Adrenal gland (tissue), 12 donors: ENCODE data around the gene ASIC3. TPM values are rescaled to one million over a fixed set of nuclear protein-coding genes. Genes with fewer than 3 reads are reported as not detected.

ENCODE experiments used
- DNase-seq, 7 donors: peaks; one replicate each; pipeline ENCODE4 v3.0.0-alpha.2; 2019 to 2020
- H3K27ac ChIP-seq, 5 donors: fragments of 200-600 bp; sonication (generic) in 4 of 5; 1 replicate in 3 of 5; 2 replicates in 2 of 5; pipeline versions ENCODE4 v1.5.1 to v1.8.0; 2016 to 2020; ENCODE audit warnings: mild to moderate bottlenecking in 1 of 5
- H3K27me3 ChIP-seq: fragments of 200-600 bp; 2 replicates; pipeline ENCODE4 v1.8.0; 2021
- H3K36me3 ChIP-seq, 2 donors: fragments of 200-600 bp; replicated peaks in 1 of 2; 1 replicate in 1 of 2; 2 replicates in 1 of 2; pipeline versions ENCODE4 v1.5.1 to v1.8.0; 2018 to 2022
- H3K4me1 ChIP-seq, 2 donors: fragments of 200-600 bp; replicated peaks in 1 of 2; 1 replicate in 1 of 2; 2 replicates in 1 of 2; pipeline versions ENCODE4 v1.5.1 to v1.8.0; 2018 to 2021
- H3K4me3 ChIP-seq, 4 donors: fragments of 200-600 bp; sonication (generic) in 3 of 4; one replicate each; pipeline ENCODE4 v1.5.1; 2016 to 2018
- H3K9me3 ChIP-seq, 3 donors: fragments of 200-600 bp; sonication (generic) in 1 of 3; replicated peaks in 1 of 3; 1 replicate in 2 of 3; 2 replicates in 1 of 3; pipeline versions ENCODE4 v1.5.1 to v1.8.0; 2016 to 2021
- CTCF ChIP-seq, 6 experiments: fragments of 450-650 bp in 4 of 6; fragments of 200-600 bp in 2 of 6; sonication (generic) in 1 of 6; IDR thresholded peaks; 1 replicate in 5 of 6; 2 replicates in 1 of 6; pipeline versions ENCODE4 v1.5.1 to v1.8.0; 2016 to 2021; ENCODE audit warnings: antibody characterized with exemption in 6 of 6, mild to moderate bottlenecking in 2 of 6, moderate library complexity in 1 of 6
- POLR2A ChIP-seq, 2 donors: fragments of 450-650 bp; IDR thresholded peaks; one replicate each; pipeline ENCODE4 v1.6.1; 2017; ENCODE audit warnings: antibody characterized with exemption in 2 of 2, mild to moderate bottlenecking in 2 of 2, moderate library complexity in 1 of 2
- WGBS, 4 donors: extraction: QIAGEN DNeasy Blood & Tissue Kit in 2 of 4; methylation state at CpG; one replicate each; pipeline versions ENCODE4 v1.1.5 to v1.1.7; 2013 to 2017; 5-methylcytosine and 5-hydroxymethylcytosine counted together
- intact Hi-C, 2 donors: fragments of 100-400 bp; cut with DNase I; formaldehyde crosslinking; loops; one replicate each; pipeline versions ENCODE4 v1.14.1 to v1.15.0; 2022 to 2023
- polyA plus RNA-seq, 3 donors: library from polyadenylated mRNA; stranded (reverse); fragments of 200-250 nt in 2 of 3; fragments of 350-450 nt in 1 of 3; fragmentation: Illumina TruSeq in 1 of 3; extraction: RNeasy Lipid Tissue Mini Kit (QIAGEN cat#74804) in 1 of 3; gene quantifications; one replicate each; pipeline ENCODE4 v1.2.3, GENCODE V29; 2013 to 2014
- total RNA-seq, 9 donors: library from RNA; depleted of rRNA in 4 of 9; stranded (reverse); fragments of >200 nt in 4 of 9; fragments of 120-200 nt in 1 of 9; fragmentation: NEBNext Ultra II Directional in 1 of 9; extraction: Animal tissue kit (Norgen Biotek cat#: 25700) in 1 of 9; gene quantifications; one replicate each; pipeline versions ENCODE4 v1.1.0 to v1.2.4, GENCODE V29; 2013 to 2023
- donor health status: healthy with polysubstance abuse.
- donor health status: Bipolar disorder and iron deficiency.
- donor health status: DM: yes; HTN: yes; CAD: no.
- donor health status: DM: no; HTN: no; CAD: no.
- donor health status: DM: no; HTN: no; CAD: no.
- donor health status: DM: yes; HTN: yes; CAD: no.

Gene ASIC3
- total and polyA plus RNA-seq, 12 donors, result 0.24 to 32.7 (median 1.3) TPM; not detected in 1

GRCh38 chr7:151075662-151075971 lies 27.3 kb downstream of the ASIC3 start:
- Histone ChIP-seq H3K36me3 (peaks cover 0 to 50% of the 10 kb centered on the region in 2 donors), H3K4me3 (no peak overlapping the region), H3K9me3 (no peaks in the 10 kb centered on the region), H3K4me1 (peaks cover 10 to 26% of the 10 kb centered on the region in 2 donors), H3K27me3 (no peaks in the 10 kb centered on the region), H3K27ac (no peak overlapping the region)
- no peak for DNase-seq
- intact Hi-C loops, result no loop called here
- WGBS, 4 donors, result 83 to 90% (median 89%) methylated on average over 3 to 7 of the region's 7 CpGs
- TF ChIP-seq CTCF (IDR thresholded peaks at IDR 0.05), result no peak
- TF ChIP-seq POLR2A (IDR thresholded peaks at IDR 0.05), result no peak

GRCh38 chr7:151075978-151076426 lies 27.7 kb downstream of the ASIC3 start:
- no peaks in the 10 kb centered on the region for H3K27me3 ChIP-seq
- intact Hi-C loops, result no loop called here
- 86 to 89% (median 87%) methylated on average over 12 to 22 of the region's 22 CpGs for WGBS, 4 donors
- TF ChIP-seq CTCF (IDR thresholded peaks at IDR 0.05) (no peak), POLR2A (IDR thresholded peaks at IDR 0.05) (no peak)
- H3K4me1 ChIP-seq, result peaks cover 12 to 28% of the 10 kb centered on the region in 2 donors
- peaks cover 0 to 46% of the 10 kb centered on the region in 2 donors for H3K36me3 ChIP-seq
- no peak for DNase-seq
- no peaks in the 10 kb centered on the region for H3K9me3 ChIP-seq
- H3K4me3 ChIP-seq, result no peak overlapping the region
- H3K27ac ChIP-seq, result no peak overlapping the region

- no peaks in the 10 kb centered on the region for H3K27me3 ChIP-seq
- WGBS, 4 donors, result 64 to 81% (median 70%) methylated on average over 15 to 33 of the region's 33 CpGs
- H3K4me3 ChIP-seq, result no peak overlapping the region
- H3K27ac ChIP-seq, result peak overlapping the region in 1 of 5 donors; percentile 47
- H3K36me3 ChIP-seq, result peaks cover 0 to 35% of the 10 kb centered on the region in 2 donors
- peak in 3 of 6 experiments; percentile 13 to 22 (median 19) for TF ChIP-seq CTCF (IDR thresholded peaks at IDR 0.05)
- no peak for TF ChIP-seq POLR2A (IDR thresholded peaks at IDR 0.05)
- H3K9me3 ChIP-seq, result no peaks in the 10 kb centered on the region
- H3K4me1 ChIP-seq, result peaks cover 23 to 39% of the 10 kb centered on the region in 2 donors
- intact Hi-C loops, result no loop called here
- DNase-seq, result peak in 1 of 7 donors; percentile 43
Observed at GRCh38 chr7:151076863-151077704, 28.8 kb downstream of the ASIC3 start.

- H3K36me3 ChIP-seq, result peaks cover 0 to 28% of the 10 kb centered on the region in 2 donors
- no peak for TF ChIP-seq CTCF (IDR thresholded peaks at IDR 0.05)
- TF ChIP-seq POLR2A (IDR thresholded peaks at IDR 0.05), result no peak
- intact Hi-C loops, result no loop called here
- no peak overlapping the region for H3K4me3 ChIP-seq
- peak overlapping the region in 2 of 5 donors; percentile 3 to 47 for H3K27ac ChIP-seq
- no peaks in the 10 kb centered on the region for H3K27me3 ChIP-seq
- no peaks in the 10 kb centered on the region for H3K9me3 ChIP-seq
- H3K4me1 ChIP-seq, result peaks cover 30 to 44% of the 10 kb centered on the region in 2 donors
- 61 to 77% (median 69%) methylated on average over 9 to 10 of the region's 10 CpGs for WGBS, 4 donors
- DNase-seq, result peak in 1 of 7 donors; percentile 5
Observed at GRCh38 chr7:151077705-151078232, 29.4 kb downstream of the ASIC3 start.
